ENCODE results near the gene BRPF1.

BRPF1 gene

DNA sequence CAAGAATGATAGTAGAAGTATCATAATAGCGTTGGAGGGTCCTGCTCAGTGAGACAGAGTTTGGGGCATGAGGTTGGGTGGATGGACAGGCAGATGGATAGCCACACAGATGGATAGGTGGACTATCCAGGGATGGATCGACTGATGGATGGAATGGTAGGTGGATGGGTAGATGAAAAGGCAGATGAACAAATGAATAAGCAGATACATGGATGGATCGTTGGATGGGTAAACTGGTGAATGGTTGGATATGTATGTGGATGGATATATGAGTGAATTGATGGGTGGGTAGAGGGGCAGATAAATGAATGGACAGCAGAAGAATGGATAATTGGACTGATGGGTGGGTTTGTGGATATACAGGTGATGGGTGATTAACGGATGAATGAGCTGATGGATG is 18.4 kb upstream of the BRPF1 start:
- TF ChIP-seq, protein P1, sequence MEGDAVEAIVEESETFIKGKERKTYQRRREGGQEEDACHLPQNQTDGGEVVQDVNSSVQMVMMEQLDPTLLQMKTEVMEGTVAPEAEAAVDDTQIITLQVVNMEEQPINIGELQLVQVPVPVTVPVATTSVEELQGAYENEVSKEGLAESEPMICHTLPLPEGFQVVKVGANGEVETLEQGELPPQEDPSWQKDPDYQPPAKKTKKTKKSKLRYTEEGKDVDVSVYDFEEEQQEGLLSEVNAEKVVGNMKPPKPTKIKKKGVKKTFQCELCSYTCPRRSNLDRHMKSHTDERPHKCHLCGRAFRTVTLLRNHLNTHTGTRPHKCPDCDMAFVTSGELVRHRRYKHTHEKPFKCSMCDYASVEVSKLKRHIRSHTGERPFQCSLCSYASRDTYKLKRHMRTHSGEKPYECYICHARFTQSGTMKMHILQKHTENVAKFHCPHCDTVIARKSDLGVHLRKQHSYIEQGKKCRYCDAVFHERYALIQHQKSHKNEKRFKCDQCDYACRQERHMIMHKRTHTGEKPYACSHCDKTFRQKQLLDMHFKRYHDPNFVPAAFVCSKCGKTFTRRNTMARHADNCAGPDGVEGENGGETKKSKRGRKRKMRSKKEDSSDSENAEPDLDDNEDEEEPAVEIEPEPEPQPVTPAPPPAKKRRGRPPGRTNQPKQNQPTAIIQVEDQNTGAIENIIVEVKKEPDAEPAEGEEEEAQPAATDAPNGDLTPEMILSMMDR (conservative IDR thresholded peaks at IDR 0.05; ENCODE audit: low read length): no peak
- no peak for DNase-seq (ENCODE audit: low read depth)
- H3K4me3 ChIP-seq (ENCODE audit: low read length): no peak overlapping the region

DNA sequence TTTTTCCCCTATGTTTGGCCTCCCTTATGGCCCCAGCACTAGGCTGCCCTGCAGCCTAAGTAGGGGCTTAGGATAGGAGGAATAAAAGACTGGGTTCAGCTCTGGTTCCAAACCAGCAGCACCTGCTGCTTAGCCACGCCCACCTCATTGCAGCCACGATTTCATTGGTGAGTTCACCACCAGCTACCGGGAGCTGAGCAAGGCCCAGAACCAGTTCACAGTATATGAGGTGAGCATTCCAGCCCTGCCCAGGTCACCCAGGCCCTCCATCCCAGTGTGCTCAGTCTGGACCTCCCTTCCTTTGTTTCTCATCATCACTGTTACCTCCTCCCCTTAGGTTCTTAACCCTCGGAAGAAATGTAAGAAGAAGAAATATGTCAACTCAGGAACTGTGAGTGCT is 16.4 kb upstream of the BRPF1 start:
- DNase-seq (ENCODE audit: low read depth): no peak
- TF ChIP-seq, protein P1 (conservative IDR thresholded peaks at IDR 0.05; ENCODE audit: low read length): no peak
- H3K4me3 ChIP-seq (ENCODE audit: low read length): no peak overlapping the region

DNA sequence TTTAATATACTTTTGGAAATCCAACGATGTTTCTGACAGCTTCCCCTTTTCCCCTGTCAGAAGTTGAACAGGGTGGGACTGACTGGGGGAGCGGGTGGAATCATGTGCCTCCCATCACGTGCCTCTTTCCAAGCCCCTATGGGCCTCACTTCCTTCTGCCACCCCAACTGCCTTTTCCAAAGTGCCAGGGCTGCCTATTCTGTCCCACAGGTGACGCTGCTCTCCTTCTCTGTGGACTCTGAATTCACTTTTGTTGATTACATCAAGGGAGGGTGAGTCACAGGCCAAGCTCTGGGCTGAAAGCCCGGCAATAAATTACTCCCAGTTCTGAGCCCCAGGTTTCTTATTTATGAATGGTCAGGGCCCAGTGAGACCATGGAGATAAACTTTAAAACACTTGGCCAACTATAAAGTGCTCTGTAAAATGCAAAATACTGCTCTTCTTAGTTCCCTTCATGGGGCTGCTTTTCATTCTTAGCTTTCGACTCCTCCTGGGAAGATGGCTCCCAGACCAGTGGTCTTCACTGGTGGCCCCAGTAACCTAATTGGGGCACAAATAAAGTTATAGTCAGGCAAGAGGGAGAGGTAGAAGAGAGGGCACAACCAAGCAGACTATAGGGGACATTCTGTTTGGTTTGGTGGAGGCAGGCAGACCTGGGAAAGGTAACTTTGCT is 15.6 kb upstream of the BRPF1 start:
- TF ChIP-seq, protein P1 (conservative IDR thresholded peaks at IDR 0.05; ENCODE audit: low read length): peak; percentile 97
- no peak overlapping the region for H3K4me3 ChIP-seq (ENCODE audit: low read length)
- peak; percentile 83 for DNase-seq (ENCODE audit: low read depth)

DNA sequence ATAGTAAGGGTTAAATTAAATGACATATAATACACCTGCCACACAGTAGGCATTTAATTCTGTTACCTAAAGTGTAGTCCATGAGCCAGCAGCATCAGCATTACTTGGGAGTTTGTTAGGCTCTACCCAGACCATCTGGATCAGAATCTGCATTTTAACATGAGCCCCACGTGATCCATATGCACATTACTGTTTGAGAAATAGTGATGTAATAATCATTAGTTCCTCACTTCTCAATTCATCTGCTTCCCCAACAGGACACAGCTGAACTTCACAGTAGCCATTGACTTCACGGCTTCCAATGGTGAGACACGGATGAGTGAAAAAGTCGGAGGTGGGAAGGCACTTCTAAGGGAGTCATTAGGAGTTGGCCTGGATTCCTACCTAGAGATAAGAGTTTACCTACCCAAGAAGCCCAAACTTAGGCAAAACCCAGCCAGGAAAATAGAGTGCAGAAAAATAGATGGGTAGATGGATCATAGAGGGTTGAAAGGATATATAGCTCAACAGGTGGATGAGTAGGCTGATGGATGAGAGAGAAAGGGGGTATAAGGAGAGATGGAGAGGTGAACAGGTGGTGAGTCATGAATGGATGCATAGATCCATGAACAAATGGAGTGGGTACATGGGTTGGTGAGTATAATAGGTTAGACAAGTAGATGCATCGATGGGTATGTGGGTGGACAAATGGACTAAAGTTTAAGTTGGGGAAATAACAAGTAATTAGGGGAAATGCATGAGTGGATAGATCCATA is 14.6 kb upstream of the BRPF1 start:
- DNase-seq (ENCODE audit: low read depth): no peak
- TF ChIP-seq, protein P1 (conservative IDR thresholded peaks at IDR 0.05; ENCODE audit: low read length): no peak
- no peak overlapping the region for H3K4me3 ChIP-seq (ENCODE audit: low read length)

DNA sequence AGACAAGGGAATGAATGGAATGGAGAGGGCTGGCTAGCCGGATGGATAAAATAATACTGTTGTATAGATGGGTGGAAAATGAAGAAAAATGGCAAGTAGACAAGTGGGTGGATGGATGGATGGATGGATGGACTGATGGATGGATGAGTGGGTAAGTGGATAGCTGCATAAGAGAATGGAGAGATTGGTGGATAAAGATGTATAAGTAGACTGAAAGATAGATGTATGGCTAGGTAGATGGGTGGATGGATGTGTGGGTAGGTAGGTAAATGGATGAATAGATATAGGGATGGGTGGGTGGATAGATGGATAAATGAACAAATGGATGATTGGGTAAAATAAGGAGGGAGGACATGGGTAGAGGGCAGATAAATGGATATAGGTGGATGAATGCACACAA is 14.0 kb upstream of the BRPF1 start:
- TF ChIP-seq, protein P1 (conservative IDR thresholded peaks at IDR 0.05; ENCODE audit: low read length): no peak
- H3K4me3 ChIP-seq (ENCODE audit: low read length): no peak overlapping the region
- no peak for DNase-seq (ENCODE audit: low read depth)

DNA sequence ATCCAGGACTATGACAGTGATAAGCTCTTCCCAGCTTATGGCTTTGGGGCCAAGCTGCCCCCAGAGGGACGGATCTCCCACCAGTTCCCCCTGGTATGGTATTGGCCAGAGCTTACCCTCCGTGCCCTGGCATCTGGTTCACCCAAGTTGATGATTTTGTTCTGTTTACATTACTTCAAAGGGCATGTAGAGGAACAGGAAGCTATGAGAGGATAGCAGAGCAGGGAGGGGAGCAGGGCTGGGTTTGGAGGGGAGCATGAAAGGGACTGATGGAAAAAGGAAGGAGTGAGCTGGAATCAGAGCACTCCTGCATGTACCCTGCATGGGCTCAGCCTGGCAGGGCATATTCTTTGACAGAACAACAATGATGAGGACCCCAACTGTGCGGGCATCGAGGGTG is 13.4 kb upstream of the BRPF1 start:
- TF ChIP-seq, protein P1 (conservative IDR thresholded peaks at IDR 0.05; ENCODE audit: low read length): no peak
- no peak overlapping the region for H3K4me3 ChIP-seq (ENCODE audit: low read length)
- no peak for DNase-seq (ENCODE audit: low read depth)

Data from AG10803 (cell line).